ENCODE measurements around the gene SCYGR7. TPM values are rescaled to one million over a fixed set of nuclear protein-coding genes. Genes with fewer than 3 reads are reported as not detected.

The SCYGR7 gene
- total and polyA plus RNA-seq, 2 donors (not counting 1 experiment from before 2014, with no cell fraction given), result not detected

DNA sequence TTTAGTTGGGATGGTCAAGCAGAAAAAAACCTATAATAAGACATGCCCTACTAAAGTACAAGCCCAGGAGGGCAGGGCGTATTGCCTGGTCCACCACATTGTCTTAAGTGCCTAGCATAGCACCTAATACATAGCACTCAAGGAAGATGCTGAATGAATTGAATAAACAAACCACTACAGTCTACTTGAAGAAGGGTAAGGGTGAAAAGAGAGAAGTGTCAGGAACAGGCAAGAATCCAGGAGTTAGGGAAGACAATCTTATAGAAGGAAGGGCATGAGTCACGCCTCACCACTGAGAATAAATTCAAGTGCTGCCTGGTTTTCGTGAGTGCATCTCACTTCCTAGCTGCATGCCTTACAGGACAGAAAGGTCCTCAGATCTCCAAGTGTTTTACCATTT, 24.2 kb upstream of the SCYGR7 start:
- DNase-seq (ENCODE audit: low read depth in 2 of 2), result peak; percentile 35 to 36
- Histone ChIP-seq H3K79me2 (ENCODE audit: control insufficient read depth, insufficient read depth, low read length) (no peaks in the 10 kb centered on the region), H4K20me1 (ENCODE audit: control insufficient read depth, extremely low read depth, insufficient read depth, low read length) (no peaks in the 10 kb centered on the region), H3K36me3 (ENCODE audit: control insufficient read depth, insufficient read depth, low read length) (no peaks in the 10 kb centered on the region), H2AFZ (ENCODE audit: low read length) (no peak overlapping the region), H3K27ac (ENCODE audit: insufficient read depth, low read length) (no peak overlapping the region), H3K9ac (ENCODE audit: insufficient read depth, low read length) (no peak overlapping the region), H3K4me2 (ENCODE audit: extremely low read depth, insufficient read depth, low read length) (no peak overlapping the region), H3K27me3 (ENCODE audit: control insufficient read depth, insufficient read depth, low read length) (no peaks in the 10 kb centered on the region), H3K4me1 (ENCODE audit: control insufficient read depth, extremely low read depth, insufficient read depth, low read length) (no peaks in the 10 kb centered on the region), H3K4me3 (replicated peaks in 1 of 4; ENCODE audit: control extremely low read depth in 1 of 4, insufficient read depth in 1 of 4, low read depth in 3 of 4, low read length in 4 of 4) (no peak overlapping the region), H3K9me3 (ENCODE audit: control insufficient read depth, insufficient read depth, low read depth, low read length) (no peaks in the 10 kb centered on the region)
- TF ChIP-seq CTCF (conservative IDR thresholded peaks at IDR 0.05 in 1 of 2, IDR thresholded peaks at IDR 0.05 in 1 of 2; ENCODE audit: low read depth in 1 of 2, low read length in 2 of 2), result no peak
- TF ChIP-seq EZH2 (IDR thresholded peaks at IDR 0.05; ENCODE audit: low read length, missing control alignments), result no peak

DNA sequence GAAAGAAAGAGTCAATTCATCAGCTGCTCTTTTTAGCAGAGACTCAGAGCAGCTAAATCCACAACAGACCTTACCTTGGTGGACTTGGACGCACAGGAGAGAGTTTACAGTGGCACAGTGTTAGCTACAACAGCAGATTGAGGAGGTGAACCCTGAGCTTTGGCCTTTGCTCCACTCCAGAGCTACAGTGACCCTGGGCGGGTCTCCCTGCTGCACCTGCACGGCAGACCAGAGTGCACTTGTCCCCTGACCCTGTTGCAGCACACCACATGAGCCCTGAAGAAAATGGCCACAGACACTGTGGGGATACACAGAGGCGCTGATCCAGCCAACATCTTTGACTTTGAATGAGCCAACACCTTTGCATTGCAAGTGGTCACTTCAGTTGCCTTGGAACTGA, 21.3 kb upstream of the SCYGR7 start:
- no peak for TF ChIP-seq CTCF (conservative IDR thresholded peaks at IDR 0.05 in 1 of 2, IDR thresholded peaks at IDR 0.05 in 1 of 2; ENCODE audit: low read depth in 1 of 2, low read length in 2 of 2)
- TF ChIP-seq EZH2 (IDR thresholded peaks at IDR 0.05; ENCODE audit: low read length, missing control alignments), result no peak
- Histone ChIP-seq H3K79me2 (ENCODE audit: control insufficient read depth, insufficient read depth, low read length) (no peaks in the 10 kb centered on the region), H3K9ac (ENCODE audit: insufficient read depth, low read length) (no peak overlapping the region), H4K20me1 (ENCODE audit: control insufficient read depth, extremely low read depth, insufficient read depth, low read length) (no peaks in the 10 kb centered on the region), H3K9me3 (ENCODE audit: control insufficient read depth, insufficient read depth, low read depth, low read length) (no peaks in the 10 kb centered on the region), H3K4me2 (ENCODE audit: extremely low read depth, insufficient read depth, low read length) (no peak overlapping the region), H3K4me3 (replicated peaks in 1 of 4; ENCODE audit: control extremely low read depth in 1 of 4, insufficient read depth in 1 of 4, low read depth in 3 of 4, low read length in 4 of 4) (no peak overlapping the region), H3K4me1 (ENCODE audit: control insufficient read depth, extremely low read depth, insufficient read depth, low read length) (no peaks in the 10 kb centered on the region), H3K27ac (ENCODE audit: insufficient read depth, low read length) (no peak overlapping the region), H3K27me3 (ENCODE audit: control insufficient read depth, insufficient read depth, low read length) (no peaks in the 10 kb centered on the region), H3K36me3 (ENCODE audit: control insufficient read depth, insufficient read depth, low read length) (no peaks in the 10 kb centered on the region), H2AFZ (ENCODE audit: low read length) (no peak overlapping the region)
- DNase-seq (ENCODE audit: low read depth in 2 of 2), result no peak

- no peaks in the 10 kb centered on the region for H3K4me1 ChIP-seq (ENCODE audit: control insufficient read depth, extremely low read depth, insufficient read depth, low read length)
Measured at GRCh38 chr2:227707390-227707789, 20.7 kb upstream of the SCYGR7 start.

More at GRCh38 chr2:227707390-227707789, 20.7 kb upstream of the SCYGR7 start:
- Histone ChIP-seq H2AFZ (ENCODE audit: low read length) (no peak overlapping the region), H3K4me3 (replicated peaks in 1 of 4; ENCODE audit: control extremely low read depth in 1 of 4, insufficient read depth in 1 of 4, low read depth in 3 of 4, low read length in 4 of 4) (no peak overlapping the region), H3K9me3 (ENCODE audit: control insufficient read depth, insufficient read depth, low read depth, low read length) (no peaks in the 10 kb centered on the region), H3K27me3 (ENCODE audit: control insufficient read depth, insufficient read depth, low read length) (no peaks in the 10 kb centered on the region), H4K20me1 (ENCODE audit: control insufficient read depth, extremely low read depth, insufficient read depth, low read length) (no peaks in the 10 kb centered on the region), H3K36me3 (ENCODE audit: control insufficient read depth, insufficient read depth, low read length) (no peaks in the 10 kb centered on the region), H3K79me2 (ENCODE audit: control insufficient read depth, insufficient read depth, low read length) (no peaks in the 10 kb centered on the region), H3K4me2 (ENCODE audit: extremely low read depth, insufficient read depth, low read length) (no peak overlapping the region), H3K27ac (ENCODE audit: insufficient read depth, low read length) (no peak overlapping the region), H3K9ac (ENCODE audit: insufficient read depth, low read length) (no peak overlapping the region)
- no peak for DNase-seq (ENCODE audit: low read depth in 2 of 2)
- no peak for TF ChIP-seq CTCF (conservative IDR thresholded peaks at IDR 0.05 in 1 of 2, IDR thresholded peaks at IDR 0.05 in 1 of 2; ENCODE audit: low read depth in 1 of 2, low read length in 2 of 2)
- no peak for TF ChIP-seq EZH2 (IDR thresholded peaks at IDR 0.05; ENCODE audit: low read length, missing control alignments)
